Neural crest cell (in vitro differentiated cells): ENCODE measurements around the gene DYRK1A. TPM values are rescaled to one million over a fixed set of nuclear protein-coding genes. Genes with fewer than 3 reads are reported as not detected.

Source experiments
- DNase-seq: peaks from one replicate; pipeline ENCODE4 v3.0.0; 2021; ENCODE audit warnings: low read depth, mixed read lengths, low spot score
- H3K27ac Mint-ChIP-seq: one replicate; pipeline ENCODE4 v1.8.0; 2021; ENCODE audit warnings: mild to moderate bottlenecking, mixed read lengths; ENCODE audit not compliant: unreplicated experiment
- H3K27me3 Mint-ChIP-seq: 2 replicates; pipeline ENCODE4 v1.8.0; 2021; ENCODE audit warnings: low read depth, mild to moderate bottlenecking, mixed read lengths
- H3K36me3 Mint-ChIP-seq: 2 replicates; pipeline ENCODE4 v1.8.0; 2021; ENCODE audit warnings: low read depth, mild to moderate bottlenecking, mixed read lengths
- H3K4me1 Mint-ChIP-seq: 2 replicates; pipeline ENCODE4 v1.8.0; 2021; ENCODE audit warnings: mixed read lengths
- H3K4me3 Mint-ChIP-seq: one replicate; pipeline ENCODE4 v1.8.0; 2021; ENCODE audit warnings: mild to moderate bottlenecking, mixed read lengths
- H3K9me3 Mint-ChIP-seq: 2 replicates; pipeline ENCODE4 v1.8.0; 2021; ENCODE audit warnings: mixed read lengths
- CTCF ChIP-seq: fragments of 200-600 bp; sonication (generic); conservative IDR thresholded peaks from 2 replicates; pipeline ENCODE4 v1.5.0; 2021; ENCODE audit warnings: antibody characterized with exemption, mild to moderate bottlenecking
- total RNA-seq: library from RNA; stranded (reverse); gene quantifications from 2 replicates; pipeline ENCODE4 v1.2.1, GENCODE V29; 2021

DYRK1A gene
- total RNA-seq, 1 donor from 2014 or later, result 77.0 TPM

DNA sequence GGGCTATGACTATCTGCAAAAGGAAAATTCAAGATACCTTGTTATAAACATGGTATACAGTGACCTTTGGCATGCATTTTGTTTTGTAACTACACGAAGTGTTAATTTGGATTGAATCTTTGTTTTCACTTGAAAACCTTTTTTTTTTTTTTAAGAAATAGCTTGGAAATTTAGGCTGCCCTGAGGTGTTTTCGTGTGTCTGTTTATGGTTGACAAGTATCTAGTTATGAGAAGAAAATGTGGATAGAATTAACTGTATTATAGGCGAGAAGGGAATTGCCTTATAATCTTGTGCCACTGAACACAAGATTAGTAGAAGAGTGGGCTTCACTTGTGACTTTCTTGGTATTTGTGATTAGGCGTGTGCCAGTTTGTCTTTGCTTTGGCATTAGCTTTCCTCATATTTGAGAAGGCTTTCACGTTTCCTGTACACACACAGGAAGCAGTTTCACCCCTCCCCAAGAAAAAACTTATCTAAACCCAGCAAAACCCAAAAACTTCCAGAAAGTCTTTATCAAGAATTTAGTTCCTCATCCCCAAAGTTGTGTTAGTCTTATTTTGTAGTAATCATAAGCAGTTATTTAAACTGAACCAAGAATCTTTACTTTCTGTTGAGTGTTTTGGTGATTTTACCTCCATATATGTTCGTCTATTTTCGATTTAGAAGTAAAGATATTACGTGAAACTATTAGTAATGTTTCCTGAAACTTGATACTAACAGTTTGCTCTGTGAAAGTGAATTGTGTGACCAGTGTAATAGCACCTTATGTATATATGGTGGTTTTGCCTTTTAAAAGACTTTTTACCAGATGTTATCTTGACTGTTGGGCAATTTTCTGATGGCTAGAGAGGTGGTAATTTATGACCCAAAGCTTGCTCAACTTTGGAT is 3.8 kb downstream of the DYRK1A start:
- no peaks in the 10 kb centered on the region for H3K36me3 Mint-ChIP-seq
- H3K27me3 Mint-ChIP-seq, result peaks cover 3% of the 10 kb centered on the region
- no peak for TF ChIP-seq CTCF
- H3K4me1 Mint-ChIP-seq, result peaks cover 65% of the 10 kb centered on the region
- H3K9me3 Mint-ChIP-seq, result no peaks in the 10 kb centered on the region
- no peak overlapping the region for H3K27ac Mint-ChIP-seq
- H3K4me3 Mint-ChIP-seq, result peak overlapping the region; percentile 95
- DNase-seq, result no peak

DNA sequence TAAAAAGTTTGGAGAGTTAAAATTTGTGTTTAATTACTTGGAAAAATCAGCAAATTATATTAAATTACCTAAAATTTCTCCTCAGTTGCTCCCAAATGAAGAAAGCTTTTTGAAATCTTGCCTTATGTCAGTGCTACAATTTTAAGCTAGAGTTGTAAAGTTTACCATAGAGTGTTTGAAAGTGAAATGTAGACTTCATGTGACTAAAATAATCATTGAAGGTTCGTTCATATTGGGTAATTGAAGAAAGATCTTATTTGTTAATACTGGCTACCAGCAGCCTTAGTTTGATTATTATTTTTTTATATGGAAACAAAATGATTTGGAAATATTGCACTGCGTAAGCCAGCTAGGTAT is 4.4 kb downstream of the DYRK1A start:
- no peak for DNase-seq
- Mint-ChIP-seq H3K4me3 (peak overlapping the region; percentile 95), H3K36me3 (no peaks in the 10 kb centered on the region), H3K9me3 (no peaks in the 10 kb centered on the region), H3K27me3 (peaks cover 3% of the 10 kb centered on the region), H3K27ac (no peak overlapping the region), H3K4me1 (peaks cover 67% of the 10 kb centered on the region)
- no peak for TF ChIP-seq CTCF

GRCh38 chr21:37372127-37372731 is 5.7 kb downstream of the DYRK1A start:
- Mint-ChIP-seq H3K27ac (no peak overlapping the region), H3K27me3 (no peaks in the 10 kb centered on the region), H3K4me1 (peaks cover 67% of the 10 kb centered on the region), H3K4me3 (no peak overlapping the region), H3K36me3 (no peaks in the 10 kb centered on the region), H3K9me3 (no peaks in the 10 kb centered on the region)
- no peak for TF ChIP-seq CTCF
- no peak for DNase-seq

- Mint-ChIP-seq H3K36me3 (no peaks in the 10 kb centered on the region), H3K27me3 (no peaks in the 10 kb centered on the region)
Measured at GRCh38 chr21:37372951-37373350, 6.4 kb downstream of the DYRK1A start.

DNA sequence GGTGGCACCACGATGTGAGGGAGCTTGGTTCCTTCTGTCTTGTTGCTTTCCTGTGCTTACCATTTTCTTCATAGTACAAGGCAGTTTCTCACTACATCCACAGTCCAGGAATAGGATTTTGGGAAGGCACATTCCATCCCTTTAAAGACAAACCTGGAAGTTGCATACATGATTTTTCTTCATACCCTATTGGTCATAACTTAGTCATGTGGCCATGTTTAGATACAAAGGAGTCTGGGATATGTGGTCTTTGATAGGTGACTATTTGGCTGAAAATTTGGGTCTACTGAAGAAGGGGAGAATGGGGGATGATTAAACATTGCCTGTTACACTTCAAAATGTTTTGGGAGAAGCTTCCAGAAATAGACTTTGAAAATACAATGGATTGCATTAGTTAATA is 7.0 kb downstream of the DYRK1A start:
- Mint-ChIP-seq H3K36me3 (no peaks in the 10 kb centered on the region), H3K4me3 (peak overlapping the region; percentile 48), H3K9me3 (no peaks in the 10 kb centered on the region), H3K27me3 (no peaks in the 10 kb centered on the region), H3K27ac (no peak overlapping the region), H3K4me1 (peaks cover 67% of the 10 kb centered on the region)
- no peak for TF ChIP-seq CTCF
- no peak for DNase-seq

More at GRCh38 chr21:37372951-37373350, 6.4 kb downstream of the DYRK1A start:
- Mint-ChIP-seq H3K27ac (no peak overlapping the region), H3K9me3 (no peaks in the 10 kb centered on the region), H3K4me1 (peaks cover 67% of the 10 kb centered on the region), H3K4me3 (no peak overlapping the region)
- DNase-seq, result no peak
- TF ChIP-seq CTCF, result no peak
